ENCODE results near the gene TRIM71. TPM values are rescaled to one million over a fixed set of nuclear protein-coding genes. Genes with fewer than 3 reads are reported as not detected.

Gene TRIM71
- total and polyA plus RNA-seq, 2 of the 13 experiments (the other 11 are each of a cell fraction or from before 2014, with no cell fraction given), result 21.7 to 76.9 TPM

DNA sequence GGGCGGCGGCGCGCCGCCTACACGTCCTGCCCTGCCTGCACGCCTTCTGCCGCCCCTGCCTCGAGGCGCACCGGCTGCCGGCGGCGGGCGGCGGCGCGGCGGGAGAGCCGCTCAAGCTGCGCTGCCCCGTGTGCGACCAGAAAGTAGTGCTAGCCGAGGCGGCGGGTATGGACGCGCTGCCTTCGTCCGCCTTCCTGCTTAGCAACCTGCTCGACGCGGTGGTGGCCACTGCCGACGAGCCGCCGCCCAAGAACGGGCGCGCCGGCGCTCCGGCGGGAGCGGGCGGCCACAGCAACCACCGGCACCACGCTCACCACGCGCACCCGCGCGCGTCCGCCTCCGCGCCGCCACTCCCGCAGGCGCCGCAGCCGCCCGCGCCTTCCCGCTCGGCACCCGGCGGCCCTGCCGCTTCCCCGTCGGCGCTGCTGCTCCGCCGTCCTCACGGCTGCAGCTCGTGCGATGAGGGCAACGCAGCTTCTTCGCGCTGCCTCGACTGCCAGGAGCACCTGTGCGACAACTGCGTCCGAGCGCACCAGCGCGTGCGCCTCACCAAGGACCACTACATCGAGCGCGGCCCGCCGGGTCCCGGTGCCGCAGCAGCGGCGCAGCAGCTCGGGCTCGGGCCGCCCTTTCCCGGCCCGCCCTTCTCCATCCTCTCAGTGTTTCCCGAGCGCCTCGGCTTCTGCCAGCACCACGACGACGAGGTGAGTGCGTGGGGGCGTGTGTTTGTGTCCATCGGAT lies 602 bp downstream of the TRIM71 start:
- Histone ChIP-seq H3K4me3 (replicated peaks in 1 of 3; ENCODE audit: insufficient read depth in 1 of 3, low read depth in 2 of 3, low read length in 3 of 3) (peak overlapping the region; percentile 92 to 98 (median 94)), H3K9ac (ENCODE audit: insufficient read depth, low read depth, low read length) (peak overlapping the region; percentile 95), H3K9me3 (ENCODE audit: low read length) (no peaks in the 10 kb centered on the region), H3K27ac (ENCODE audit: extremely low read length, insufficient read depth, low read length) (peak overlapping the region; percentile 99), H3K4me2 (ENCODE audit: low read depth, low read length) (peak overlapping the region; percentile 99), H3K4me1 (ENCODE audit: insufficient read depth, low read length) (peaks cover 31% of the 10 kb centered on the region), H2AFZ (ENCODE audit: low read length) (no peak overlapping the region), H3K79me2 (ENCODE audit: insufficient read depth, low read length) (peaks cover 95% of the 10 kb centered on the region), H3K27me3 (ENCODE audit: control insufficient read depth in 1 of 2, insufficient read depth in 2 of 2, low read length in 2 of 2) (peaks cover 0 to 6% of the 10 kb centered on the region in 2 experiments; a peak in 1 of 5 replicates), H3K36me3 (replicated peaks in 1 of 2; ENCODE audit: control insufficient read depth in 1 of 2, insufficient read depth in 2 of 2, low read length in 2 of 2) (peaks cover 10 to 28% of the 10 kb centered on the region in 2 experiments), H4K20me1 (ENCODE audit: insufficient read depth, low read length) (peaks cover 59% of the 10 kb centered on the region)
- FAIRE-seq, result no peak
- CTCF ChIA-PET (ENCODE audit: low intra/inter-chr PET ratio, low total read pairs), result no interaction called here
- POLR2A ChIA-PET, result interaction anchor here (5.6 kb wide), 1 partner anchor 23 kb away, joined by 36 read pairs; no protein-coding TSS in a partner anchor
- in situ Hi-C loops (cut with HindIII; ENCODE audit: extremely low pct_ligation_motif_present, low pct_unique_long_range_greater_than_20kb) (loop anchor here (5.0 kb wide), 1 partner anchor 36 kb away; no protein-coding TSS in a partner anchor), intact Hi-C loops (cut with micrococcal nuclease; ENCODE audit: unreplicated experiment) (no loop called here)
- DNase-seq (ENCODE audit: low spot score), result no peak
- 0% methylated on average over 27 of the region's 111 CpGs for WGBS (ENCODE audit: low lambda C conversion rate)
- no TSS peak for BruUV-seq (replicated peaks)
- ATAC-seq, result no peak
- no peak for TF ChIP-seq ZNF883 (CRISPR knock-in tag; IDR thresholded peaks at IDR 0.05; ENCODE audit: not compliant biosample characterization)
- TF ChIP-seq PHF20 (CRISPR knock-in tag; IDR thresholded peaks at IDR 0.05), result 0 out of 2 replicates have a peak, but pooled peaks have one; percentile 8
- TF ChIP-seq RFX5 (IDR thresholded peaks at IDR 0.05; ENCODE audit: low read depth, low read length), result no peak
- peak; percentile 54 for TF ChIP-seq ASH2L (IDR thresholded peaks at IDR 0.05; ENCODE audit: insufficient read length, low read depth, low read length)
- TF ChIP-seq, protein P1, sequence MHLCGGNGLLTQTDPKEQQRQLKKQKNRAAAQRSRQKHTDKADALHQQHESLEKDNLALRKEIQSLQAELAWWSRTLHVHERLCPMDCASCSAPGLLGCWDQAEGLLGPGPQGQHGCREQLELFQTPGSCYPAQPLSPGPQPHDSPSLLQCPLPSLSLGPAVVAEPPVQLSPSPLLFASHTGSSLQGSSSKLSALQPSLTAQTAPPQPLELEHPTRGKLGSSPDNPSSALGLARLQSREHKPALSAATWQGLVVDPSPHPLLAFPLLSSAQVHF (CRISPR knock-in tag; IDR thresholded peaks at IDR 0.05), result no peak
- no peak for TF ChIP-seq ZNF3 (CRISPR knock-in tag; IDR thresholded peaks at IDR 0.05)
- no peak for TF ChIP-seq XBP1 (CRISPR knock-in tag; IDR thresholded peaks at IDR 0.05)
- TF ChIP-seq RBM39 (IDR thresholded peaks at IDR 0.05; ENCODE audit: low read depth, low read length, poor library complexity, severe bottlenecking), result peak; percentile 71
- TF ChIP-seq ZNF292 (CRISPR knock-in tag; IDR thresholded peaks at IDR 0.05; ENCODE audit: borderline replicate concordance, low read depth), result no peak
- no peak for TF ChIP-seq ZNF772 (CRISPR knock-in tag; IDR thresholded peaks at IDR 0.05)
- no peak for TF ChIP-seq ELF4 (CRISPR knock-in tag; IDR thresholded peaks at IDR 0.05; ENCODE audit: borderline replicate concordance)
- TF ChIP-seq, protein P2, sequence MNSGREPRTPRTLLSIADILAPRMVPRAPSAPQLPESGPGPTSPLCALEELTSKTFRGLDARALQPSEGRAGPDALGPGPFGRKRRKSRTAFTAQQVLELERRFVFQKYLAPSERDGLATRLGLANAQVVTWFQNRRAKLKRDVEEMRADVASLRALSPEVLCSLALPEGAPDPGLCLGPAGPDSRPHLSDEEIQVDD (CRISPR knock-in tag; IDR thresholded peaks at IDR 0.05; ENCODE audit: borderline replicate concordance), result 0 out of 2 replicates have a peak, but pooled peaks have one; percentile 57
- TF ChIP-seq, protein P3, sequence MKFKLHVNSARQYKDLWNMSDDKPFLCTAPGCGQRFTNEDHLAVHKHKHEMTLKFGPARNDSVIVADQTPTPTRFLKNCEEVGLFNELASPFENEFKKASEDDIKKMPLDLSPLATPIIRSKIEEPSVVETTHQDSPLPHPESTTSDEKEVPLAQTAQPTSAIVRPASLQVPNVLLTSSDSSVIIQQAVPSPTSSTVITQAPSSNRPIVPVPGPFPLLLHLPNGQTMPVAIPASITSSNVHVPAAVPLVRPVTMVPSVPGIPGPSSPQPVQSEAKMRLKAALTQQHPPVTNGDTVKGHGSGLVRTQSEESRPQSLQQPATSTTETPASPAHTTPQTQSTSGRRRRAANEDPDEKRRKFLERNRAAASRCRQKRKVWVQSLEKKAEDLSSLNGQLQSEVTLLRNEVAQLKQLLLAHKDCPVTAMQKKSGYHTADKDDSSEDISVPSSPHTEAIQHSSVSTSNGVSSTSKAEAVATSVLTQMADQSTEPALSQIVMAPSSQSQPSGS (CRISPR knock-in tag; IDR thresholded peaks at IDR 0.05), result no peak
- TF ChIP-seq HNRNPLL (IDR thresholded peaks at IDR 0.05; ENCODE audit: low read depth, low read length, poor library complexity, severe bottlenecking), result peak; percentile 37
- no peak for TF ChIP-seq ZNF598 (CRISPR knock-in tag; IDR thresholded peaks at IDR 0.05; ENCODE audit: borderline replicate concordance)
- no peak for TF ChIP-seq KDM5B (CRISPR knock-in tag; IDR thresholded peaks at IDR 0.05; ENCODE audit: borderline replicate concordance)
- TF ChIP-seq PHF8 (CRISPR knock-in tag; IDR thresholded peaks at IDR 0.05), result no peak; the same call in 1 of the 2 replicates
- TF ChIP-seq NCOA5 (CRISPR knock-in tag; IDR thresholded peaks at IDR 0.05), result 0 out of 2 replicates have a peak, but pooled peaks have one; percentile 49
- no peak for TF ChIP-seq HNRNPUL1 (IDR thresholded peaks at IDR 0.05; ENCODE audit: low read depth, low read length)
- peak; percentile 53; the same call in 1 of the 2 replicates for TF ChIP-seq MLLT10 (CRISPR knock-in tag; IDR thresholded peaks at IDR 0.05)
- TF ChIP-seq MYNN (CRISPR knock-in tag; IDR thresholded peaks at IDR 0.05; ENCODE audit: low read depth), result no peak
- TF ChIP-seq JARID2 (CRISPR knock-in tag; IDR thresholded peaks at IDR 0.05; ENCODE audit: insufficient replicate concordance), result no peak
- TF ChIP-seq DR1 (CRISPR knock-in tag; IDR thresholded peaks at IDR 0.05), result no peak

Data from HepG2 (cell line).